HG02973 (cell line): ENCODE results near the gene NDUFA8.

Experiments used
- ATAC-seq: cut with Tn5 transposase; IDR thresholded peaks from one replicate; pipeline ENCODE4 v1.9.1; 2021; ENCODE audit warnings: moderate library complexity; ENCODE audit not compliant: unreplicated experiment

Gene NDUFA8

DNA sequence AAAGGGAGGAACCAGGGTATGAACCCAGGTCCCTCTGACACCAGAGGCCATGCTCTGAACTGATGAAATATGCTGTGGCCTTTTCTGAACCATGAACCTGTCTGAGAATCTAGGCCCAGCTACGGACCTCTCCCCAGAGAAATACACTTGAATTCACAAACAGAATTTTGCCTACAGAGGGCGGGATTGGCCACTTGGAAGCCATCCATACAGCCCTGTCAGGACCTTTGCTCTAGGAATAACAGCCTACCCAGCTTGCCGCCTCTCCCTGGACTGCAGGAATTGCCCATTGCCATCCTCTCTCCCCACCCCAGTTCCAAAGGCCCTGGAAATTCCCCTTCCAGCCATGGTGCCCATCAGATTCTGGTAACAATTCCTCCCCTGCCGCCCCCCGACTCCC is 26.7 kb upstream of the NDUFA8 start:
- no peak for ATAC-seq

DNA sequence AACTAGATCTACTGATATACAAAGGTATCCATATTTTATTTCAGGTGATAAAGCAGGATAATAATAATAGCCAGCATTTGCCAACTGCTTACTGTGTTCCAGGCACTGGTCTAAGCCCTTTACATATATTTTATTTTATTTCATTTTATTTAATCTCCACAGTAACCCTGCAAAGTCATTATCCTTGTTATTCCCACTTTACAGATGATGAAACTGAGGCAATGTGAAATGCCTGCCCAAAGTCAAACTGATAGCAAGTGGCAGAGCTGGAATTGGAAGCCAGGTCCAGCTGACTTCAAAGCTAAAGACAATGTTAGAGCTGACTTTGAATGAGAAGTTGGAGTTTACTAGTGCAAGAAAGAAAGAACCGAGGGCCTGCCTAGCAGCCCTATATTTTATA is 25.0 kb upstream of the NDUFA8 start:
- no peak for ATAC-seq

DNA sequence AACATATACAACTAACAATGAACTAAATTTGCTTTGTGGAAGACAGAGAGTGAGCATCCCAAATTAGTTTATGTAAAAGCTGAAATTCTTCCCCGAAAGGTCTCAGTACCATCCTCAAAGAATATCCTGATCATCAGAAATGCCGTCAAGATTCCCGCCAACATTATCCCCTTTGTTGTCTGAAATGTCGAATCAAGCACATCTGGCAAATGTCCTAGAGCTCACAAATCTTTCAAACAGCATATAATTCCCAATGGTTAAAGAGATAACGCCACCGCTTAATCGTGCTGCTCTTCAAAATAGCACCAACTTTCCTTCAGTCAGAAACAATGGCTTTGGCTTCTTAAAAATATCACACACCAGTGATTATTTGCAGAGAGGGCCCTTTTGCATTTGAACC is 23.9 kb upstream of the NDUFA8 start:
- ATAC-seq: no peak

DNA sequence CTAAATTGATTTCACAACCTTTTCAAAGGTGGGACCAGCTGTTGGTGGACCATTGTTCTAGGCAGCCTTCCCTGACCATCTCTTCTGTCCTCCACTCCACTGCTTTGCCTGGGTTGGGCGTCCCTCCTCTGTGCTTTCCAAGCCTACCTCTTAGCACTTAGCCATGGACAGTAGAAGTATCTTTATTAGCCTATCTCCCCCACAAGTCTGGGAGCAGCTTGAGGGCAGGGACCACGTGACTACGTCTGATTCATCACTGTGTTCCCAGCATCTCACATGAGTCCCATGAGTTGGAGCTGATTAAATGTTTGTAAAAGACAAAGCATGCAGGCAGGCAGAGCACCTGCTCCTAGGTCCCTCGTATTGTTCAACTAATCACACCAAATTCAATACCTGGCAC is 21.1 kb upstream of the NDUFA8 start:
- ATAC-seq: no peak

DNA sequence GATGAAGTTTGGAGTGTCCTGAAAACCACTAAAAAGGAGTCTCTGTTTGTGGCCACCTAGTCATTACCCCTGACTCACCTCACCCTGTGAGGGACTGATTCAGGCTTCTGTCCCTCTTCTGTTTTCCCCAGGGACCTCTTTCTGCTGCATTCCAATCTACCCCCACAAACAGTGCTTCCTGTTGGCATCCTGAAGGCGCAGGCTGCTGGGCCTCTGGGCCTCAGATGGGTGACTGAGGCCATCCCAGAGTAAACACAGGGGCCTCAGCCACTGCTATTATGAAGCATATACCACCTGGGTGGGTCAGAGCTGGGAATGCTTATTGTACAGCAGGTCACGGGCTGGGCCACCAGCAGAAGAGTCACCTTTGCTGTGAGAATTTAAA is 20.1 kb upstream of the NDUFA8 start:
- ATAC-seq: no peak

DNA sequence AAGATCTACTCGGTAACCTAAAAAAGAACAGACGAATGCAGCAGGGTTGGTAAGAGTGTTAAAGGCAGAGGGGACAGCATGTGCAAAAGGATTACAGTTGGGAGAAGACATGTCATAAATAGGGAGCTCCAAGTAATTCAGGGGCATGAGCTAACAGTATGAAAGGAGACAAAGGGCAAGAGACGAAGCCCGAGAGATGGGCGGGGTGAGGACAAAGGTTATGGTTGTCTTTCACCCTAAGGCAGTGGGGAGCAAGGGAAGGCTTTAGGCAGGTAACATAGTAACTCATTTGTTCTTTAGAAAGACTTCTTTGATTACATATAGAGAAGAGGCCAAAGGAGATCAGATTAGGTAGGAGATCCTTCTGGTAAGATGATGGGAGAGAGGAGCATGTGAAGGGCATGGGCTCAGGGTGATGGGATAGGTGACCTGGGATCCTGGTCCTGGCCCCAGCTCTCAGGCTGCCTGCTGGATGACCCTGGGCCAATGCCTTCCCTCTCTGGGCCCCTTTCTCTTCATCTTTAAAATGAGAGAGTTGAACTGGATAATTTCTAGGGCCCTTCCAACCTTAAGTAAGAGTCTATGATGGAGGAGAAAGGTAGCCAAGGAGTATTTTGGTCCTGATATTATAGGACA is 19.6 kb upstream of the NDUFA8 start:
- no peak for ATAC-seq

DNA sequence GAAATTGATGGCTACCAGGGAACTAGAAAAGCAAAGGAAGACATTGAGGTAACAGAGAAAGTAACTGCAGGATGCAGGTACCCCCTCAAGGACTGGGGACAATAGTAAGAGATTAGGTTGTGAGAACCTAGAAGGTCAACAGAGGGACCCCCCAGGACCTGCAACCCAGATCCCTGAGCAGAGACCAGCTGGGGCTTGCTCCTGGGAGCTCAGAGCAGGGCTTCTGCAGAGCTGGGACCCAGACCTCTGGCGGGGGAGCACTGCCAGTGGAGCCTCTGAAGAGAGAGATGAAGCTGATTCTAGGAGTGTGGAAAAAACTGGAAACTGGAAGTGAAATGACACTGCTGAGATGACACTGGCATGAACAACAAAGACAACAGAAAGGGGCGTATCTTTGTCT is 17.3 kb upstream of the NDUFA8 start:
- ATAC-seq: no peak

DNA sequence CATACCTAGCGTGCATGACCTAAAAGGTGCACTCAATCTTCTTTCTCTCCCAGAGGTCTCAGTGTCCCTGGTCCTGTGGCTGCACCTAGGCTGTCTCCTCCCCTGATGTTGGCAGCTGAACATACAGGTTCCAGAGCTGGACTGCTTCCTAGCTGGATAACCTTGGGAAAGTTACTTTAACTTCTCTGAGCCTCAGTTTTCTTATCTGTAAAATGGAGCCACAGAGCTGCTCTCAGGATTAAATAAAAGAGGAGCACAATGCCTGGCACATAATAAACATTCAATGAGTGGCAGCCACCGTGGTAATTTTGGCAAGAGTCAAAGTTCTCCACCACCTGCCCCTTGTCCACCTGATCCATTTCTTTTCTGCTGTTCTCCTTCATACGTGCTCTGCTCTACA is 14.1 kb upstream of the NDUFA8 start:
- ATAC-seq: no peak

DNA sequence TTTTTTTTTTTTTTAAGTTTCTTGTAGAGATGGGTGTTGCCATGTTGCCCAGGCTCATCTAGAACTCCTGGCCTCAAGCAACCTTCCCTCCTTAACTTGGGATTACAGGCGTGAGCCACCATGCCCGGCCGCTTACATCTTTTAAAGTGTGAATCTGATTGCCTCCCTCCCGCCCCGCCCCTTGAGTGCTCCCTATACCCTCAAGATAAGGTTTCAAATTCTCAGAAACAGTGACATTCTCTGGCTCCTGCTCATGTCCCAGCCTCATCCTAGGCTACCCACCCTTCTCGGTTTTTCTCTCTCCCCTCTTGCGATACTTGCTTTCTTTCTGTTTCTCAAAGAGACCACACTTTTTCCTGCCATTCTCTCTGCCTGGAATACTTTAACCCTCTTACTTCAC is 12.6 kb upstream of the NDUFA8 start:
- ATAC-seq: no peak

DNA sequence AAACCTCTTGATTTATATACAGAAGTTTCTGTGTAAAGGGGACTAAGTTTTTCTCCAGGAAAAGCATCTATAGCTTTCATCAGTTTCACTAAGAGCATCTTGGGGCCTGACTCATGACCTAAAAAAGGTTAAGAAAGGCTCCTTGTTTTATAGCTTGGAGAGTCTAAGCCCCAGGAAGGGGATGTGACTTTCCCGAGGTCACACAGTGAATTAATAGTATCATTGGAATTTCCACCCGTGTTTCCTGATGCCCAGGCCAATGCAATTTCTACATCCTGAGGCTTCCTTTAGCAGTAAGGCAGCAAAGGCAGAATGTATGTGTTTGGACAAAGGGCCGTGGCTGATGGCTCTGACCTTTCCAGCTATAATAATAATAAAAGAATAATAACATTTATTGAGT is 8.8 kb upstream of the NDUFA8 start:
- no peak for ATAC-seq

DNA sequence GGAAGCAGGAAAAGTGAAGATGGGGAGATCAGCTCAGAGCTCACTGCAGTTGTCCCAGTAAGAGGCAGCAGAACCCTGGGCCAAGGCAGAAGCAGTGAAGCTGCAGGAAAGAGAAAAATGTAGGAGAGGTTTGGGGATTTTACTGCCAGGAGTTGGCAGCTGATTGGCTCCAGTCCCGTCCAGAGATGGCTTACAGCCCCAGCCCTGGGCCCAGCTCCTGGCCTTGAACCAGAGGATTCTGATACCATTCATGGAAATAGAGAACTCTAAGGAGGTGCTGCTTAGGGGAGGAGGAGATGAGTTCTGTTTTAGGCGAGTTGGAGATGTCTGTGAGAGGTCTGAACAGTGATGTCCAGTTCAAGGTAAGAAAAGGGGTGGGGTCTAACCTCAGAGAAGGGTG is 4.7 kb upstream of the NDUFA8 start:
- no peak for ATAC-seq

DNA sequence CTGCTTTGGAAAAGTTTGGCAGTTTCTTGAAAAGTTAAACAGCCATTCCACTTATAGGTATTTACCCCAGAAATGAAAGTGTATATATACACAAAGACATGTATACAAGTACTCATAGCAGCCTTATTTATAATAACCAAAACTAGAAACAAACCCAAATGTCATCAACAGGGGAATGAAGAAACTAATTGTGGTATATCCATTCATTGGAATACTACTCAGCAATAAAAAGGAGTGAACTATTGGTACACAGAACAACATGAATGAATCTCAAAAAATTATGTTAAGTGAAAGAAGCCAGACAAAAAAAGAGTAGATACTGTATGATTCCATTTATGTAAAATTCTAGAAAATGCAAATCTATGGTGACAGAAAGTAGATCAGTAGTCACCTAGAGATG is 2.8 kb upstream of the NDUFA8 start:
- no peak for ATAC-seq

DNA sequence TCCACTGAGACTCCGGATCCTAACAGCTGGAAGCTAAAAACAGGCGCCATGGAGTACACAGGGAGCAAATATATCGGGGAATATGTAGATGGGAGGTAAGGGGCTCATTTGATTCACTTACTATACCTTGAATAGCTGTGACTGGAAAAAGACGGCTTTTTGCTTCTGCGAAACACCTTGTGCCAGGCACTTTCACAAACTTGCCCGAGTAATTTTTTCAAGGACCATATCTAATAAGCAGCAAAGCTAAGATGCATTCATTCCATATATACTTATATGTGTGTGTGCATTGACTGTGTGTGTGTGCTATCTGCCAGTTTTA is 307 bp upstream of the NDUFA8 start:
- no peak for ATAC-seq

DNA sequence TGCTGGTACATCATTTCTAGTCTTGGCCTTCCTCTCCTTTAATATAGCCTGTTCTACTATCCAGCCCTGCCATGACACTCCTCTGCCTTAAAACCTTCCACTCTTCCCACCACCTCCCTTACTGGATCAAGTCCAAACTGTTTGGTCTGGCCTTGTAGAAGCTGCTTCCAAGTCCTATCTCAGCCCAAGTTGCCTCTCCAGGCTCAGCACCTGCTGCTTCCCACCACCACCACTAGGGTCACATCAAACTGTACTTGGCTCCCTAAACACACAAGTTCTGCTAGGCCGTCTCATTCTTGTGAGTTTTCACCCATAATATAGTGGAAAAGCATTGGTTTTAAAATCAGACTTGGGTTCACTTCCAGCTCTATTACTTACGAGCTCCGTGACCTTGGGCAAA is 1.4 kb downstream of the NDUFA8 start:
- ATAC-seq: no peak

DNA sequence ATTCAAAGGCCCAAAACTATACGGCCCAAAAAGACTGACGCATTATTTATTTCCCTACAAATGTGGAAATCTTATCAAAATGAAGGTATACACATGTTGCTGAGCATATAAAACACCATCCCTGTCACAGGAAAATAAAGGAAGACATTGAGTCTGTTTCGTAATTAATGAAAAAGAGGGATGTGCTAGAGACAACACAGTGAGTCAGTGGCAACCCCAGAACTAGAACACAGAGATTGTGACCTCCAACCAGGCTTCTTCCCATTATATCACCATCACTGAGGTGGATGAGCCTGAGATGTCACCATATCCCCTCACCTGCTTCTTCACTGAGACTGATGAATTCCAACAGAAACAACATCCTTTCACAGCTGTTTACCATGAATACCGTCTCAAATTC is 3.8 kb downstream of the NDUFA8 start:
- no peak for ATAC-seq

DNA sequence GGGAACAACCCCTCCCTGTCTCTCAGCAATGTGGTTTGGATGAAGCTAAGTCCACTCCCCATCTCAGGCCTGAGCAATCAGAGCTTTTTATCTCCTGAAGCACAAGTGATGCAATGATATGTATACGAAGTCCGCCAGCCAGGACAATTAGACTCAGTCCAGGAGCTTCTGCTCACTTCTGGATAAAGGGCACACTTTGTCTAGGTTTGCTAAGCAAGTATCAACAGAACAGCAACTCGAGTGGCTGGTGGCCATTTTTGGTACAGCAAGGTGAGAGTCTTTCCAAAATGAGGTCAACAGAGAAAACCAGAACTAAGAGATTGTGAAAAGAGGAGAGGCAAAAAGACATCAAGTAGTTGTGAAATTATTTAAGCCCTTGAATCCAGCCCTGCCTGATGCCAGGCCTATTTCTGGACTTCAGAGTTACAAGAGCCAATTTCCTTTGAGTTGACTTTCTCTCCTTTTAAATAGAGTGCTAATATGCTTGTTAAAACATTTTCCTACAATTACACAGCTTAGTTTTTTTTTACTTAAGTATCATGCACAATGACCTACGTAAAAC is 8.2 kb downstream of the NDUFA8 start:
- ATAC-seq: no peak

DNA sequence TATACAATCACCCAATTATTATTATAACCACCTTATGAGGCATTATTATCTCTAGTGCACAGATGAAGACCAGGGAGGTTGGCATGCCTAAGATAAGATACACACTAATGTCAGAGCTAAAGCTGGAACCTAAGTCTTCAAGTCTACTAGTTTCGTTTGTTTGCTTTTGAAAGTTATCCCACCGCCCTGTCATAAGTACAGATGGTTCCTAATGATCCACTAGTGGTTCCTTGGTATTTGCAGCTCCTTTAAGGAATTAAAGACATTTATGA is 14.1 kb downstream of the NDUFA8 start:
- no peak for ATAC-seq

DNA sequence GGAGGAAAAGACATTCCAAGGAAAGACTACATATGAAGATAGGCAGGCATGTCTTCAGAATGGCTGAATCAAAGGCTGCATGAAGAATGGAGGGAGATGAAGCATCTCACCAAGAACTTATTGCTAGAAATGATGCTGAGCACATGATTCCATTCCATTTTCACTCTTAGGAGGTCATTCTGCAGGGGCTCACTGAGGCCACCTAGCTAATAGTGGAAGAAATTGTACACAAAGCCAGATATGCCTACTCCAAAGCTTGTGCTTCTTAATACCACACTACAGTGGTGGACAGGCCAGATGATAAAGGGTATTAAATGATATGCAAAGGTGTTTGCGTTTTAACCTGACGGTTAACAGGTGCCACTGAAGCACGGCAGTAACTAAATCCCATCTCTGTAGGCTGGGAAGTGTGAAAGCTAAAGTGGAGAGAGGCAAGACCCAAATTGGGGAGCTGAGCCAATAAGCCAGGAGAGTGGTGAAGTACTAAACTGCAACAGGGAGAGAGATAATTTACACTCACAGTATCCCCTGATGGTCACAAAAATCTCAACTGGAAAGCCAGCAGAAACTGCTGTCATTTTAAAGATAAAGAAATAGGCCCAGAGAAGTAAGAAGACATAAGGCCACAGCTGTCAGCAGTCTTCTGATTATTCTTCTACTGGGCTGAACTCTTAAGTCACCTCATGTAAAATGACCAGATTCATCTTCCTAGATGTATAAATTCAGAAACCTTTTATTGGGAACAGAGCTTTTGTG is 14.6 kb downstream of the NDUFA8 start:
- no peak for ATAC-seq

DNA sequence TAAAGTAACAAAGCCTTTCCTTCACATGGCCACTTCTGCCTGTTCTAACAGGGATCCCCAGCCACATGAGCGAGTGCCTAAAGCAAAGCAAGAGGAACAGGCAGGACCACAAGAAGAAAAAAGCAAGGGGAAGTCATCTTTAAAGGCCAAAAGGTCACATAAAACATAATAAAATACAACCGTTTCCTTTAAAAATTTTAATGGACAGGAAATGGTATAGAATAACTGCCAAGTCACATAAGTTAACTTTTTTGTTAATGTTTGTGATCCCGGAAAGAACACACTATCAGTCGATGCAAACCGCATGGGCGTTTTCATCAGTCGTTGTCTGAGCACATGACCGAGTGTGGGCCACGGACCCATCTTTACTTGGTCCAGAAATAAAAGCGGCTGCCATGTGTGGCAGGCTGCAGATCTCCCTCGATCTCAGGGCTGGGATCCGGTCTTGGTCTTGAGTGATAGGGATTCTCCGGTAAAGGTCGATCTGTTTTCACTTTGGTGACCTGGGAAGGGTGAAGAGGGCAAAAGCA is 15.6 kb downstream of the NDUFA8 start:
- no peak for ATAC-seq

DNA sequence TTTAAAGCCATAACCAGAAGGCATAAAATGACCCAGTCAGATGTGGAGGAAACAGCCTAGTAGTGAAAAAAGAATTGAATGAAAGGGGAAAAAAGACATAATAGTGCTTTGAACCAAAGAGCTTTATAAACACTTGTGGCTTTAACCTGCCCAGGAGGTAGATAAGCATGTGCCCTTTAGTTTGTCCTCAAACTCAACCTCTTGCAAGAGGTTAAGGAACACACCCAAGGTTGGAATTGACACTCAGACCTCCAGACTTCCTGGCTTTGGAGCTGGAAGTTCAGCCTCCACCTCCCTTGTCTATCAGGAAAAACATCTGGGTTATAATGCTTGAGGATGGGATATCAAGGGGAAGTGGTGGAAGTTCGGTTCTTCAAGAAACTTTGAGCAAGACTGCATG is 16.3 kb downstream of the NDUFA8 start:
- ATAC-seq: no peak

DNA sequence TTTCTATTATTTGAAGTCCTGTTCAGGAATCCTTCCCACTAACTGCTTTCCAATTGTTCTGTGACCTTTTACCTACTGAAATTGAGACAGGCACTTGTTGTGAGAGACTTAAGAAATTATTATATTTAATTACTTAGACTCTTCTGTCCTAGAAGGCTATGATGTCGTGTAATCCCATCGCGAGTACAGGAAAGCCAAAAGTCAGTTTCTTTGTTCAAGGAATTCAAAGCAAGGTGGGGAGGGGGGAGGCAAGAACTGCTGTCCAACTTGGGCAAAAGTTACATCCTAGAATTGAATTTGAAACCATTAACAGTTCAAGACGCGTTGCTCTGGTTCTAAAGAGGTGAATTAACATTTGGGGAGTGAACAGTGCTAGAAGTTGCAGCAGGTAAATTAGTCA is 17.9 kb downstream of the NDUFA8 start:
- no peak for ATAC-seq

DNA sequence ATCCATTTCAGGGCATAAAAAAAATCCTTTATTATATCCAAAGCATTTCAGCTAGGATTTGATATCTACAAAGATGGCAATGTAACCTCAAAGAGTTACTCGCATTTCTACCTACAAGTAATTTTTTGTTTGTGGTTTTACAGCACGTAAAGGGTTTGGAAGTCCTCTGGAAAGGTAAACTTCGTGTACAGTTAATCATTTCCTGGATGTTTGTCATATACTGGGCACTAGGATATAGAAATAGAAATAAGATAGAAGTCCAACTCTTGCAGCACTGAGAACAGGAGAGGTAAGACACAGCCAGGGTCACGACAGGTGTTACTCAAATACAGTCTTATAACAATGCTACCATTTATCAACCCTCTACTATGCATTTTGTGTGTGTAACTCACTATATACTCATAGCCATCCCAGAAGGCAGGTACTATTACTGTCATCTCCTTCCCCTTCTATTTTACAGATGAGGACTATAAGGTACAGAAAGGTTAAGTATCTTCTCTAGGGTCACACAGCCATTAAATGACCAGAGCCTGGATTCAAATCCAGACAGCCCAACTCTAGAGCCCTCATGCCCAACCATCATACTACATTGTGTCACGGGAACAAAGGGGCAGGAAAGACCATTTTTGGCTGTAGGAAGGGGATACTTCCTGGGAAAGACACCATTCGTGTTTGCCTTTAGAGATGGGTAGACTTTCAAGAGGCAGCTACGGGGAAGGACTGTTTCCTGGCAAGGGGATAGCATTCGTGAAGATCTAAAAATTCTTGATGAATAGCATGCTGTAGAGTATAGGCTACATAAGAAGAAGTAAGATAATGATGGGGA is 19.0 kb downstream of the NDUFA8 start:
- no peak for ATAC-seq
